ENCODE results near the gene EBF4.

Gene EBF4

GRCh38 chr20:2753461-2754040 is 61.0 kb downstream of the EBF4 start:
- Histone ChIP-seq H3K27me3 (ENCODE audit: control insufficient read depth, low read length) (peaks cover 48% of the 10 kb centered on the region), H3K36me3 (ENCODE audit: control insufficient read depth, low read length) (no peaks in the 10 kb centered on the region), H3F3A (ENCODE audit: control insufficient read depth, insufficient read depth) (peaks cover 3% of the 10 kb centered on the region), H3K79me2 (ENCODE audit: control insufficient read depth, low read length) (no peaks in the 10 kb centered on the region), H3K9me3 (ENCODE audit: control insufficient read depth, insufficient read depth, low read length) (no peaks in the 10 kb centered on the region), H3K27ac (ENCODE audit: low read depth, low read length) (no peak overlapping the region), H3K4me3 (ENCODE audit: low read length) (no peak overlapping the region), H3K9me2 (replicated peaks; ENCODE audit: control insufficient read depth, low read length) (no peaks in the 10 kb centered on the region), H4K20me1 (ENCODE audit: control insufficient read depth, insufficient read depth, low read depth, low read length) (no peaks in the 10 kb centered on the region), H3K4me1 (ENCODE audit: control insufficient read depth, low read length) (peaks cover 7% of the 10 kb centered on the region), H3K4me2 (ENCODE audit: low read length) (no peak overlapping the region)
- TF ChIP-seq CTCF (IDR thresholded peaks at IDR 0.05; ENCODE audit: low read depth, low read length, poor library complexity, severe bottlenecking) (no peak), EZH2phosphoT487 (IDR thresholded peaks at IDR 0.05; ENCODE audit: borderline replicate concordance, low read length) (no peak)

DNA sequence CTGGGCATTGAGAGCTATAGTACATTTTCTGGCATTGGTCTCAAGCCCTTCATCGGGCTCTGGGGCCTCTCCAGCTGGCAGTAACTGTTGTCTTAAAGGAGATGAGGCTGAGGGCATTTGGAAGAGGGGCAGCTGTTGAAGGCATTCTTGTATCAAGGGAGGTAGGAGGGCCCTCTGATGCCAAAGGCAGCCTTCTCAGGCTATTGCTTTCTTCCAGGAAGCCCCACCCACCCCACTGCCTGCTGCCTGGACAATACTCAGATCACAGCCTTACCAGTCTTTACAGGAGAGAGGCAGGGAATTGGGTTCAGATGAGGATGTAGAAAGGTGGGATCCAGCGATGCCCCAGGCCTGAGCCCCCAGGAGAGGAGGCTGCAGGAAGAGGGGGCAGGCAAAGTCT is 61.8 kb downstream of the EBF4 start:
- TF ChIP-seq EZH2phosphoT487 (IDR thresholded peaks at IDR 0.05; ENCODE audit: borderline replicate concordance, low read length) (no peak), CTCF (IDR thresholded peaks at IDR 0.05; ENCODE audit: low read depth, low read length, poor library complexity, severe bottlenecking) (no peak)
- no peaks in the 10 kb centered on the region for H4K20me1 ChIP-seq (ENCODE audit: control insufficient read depth, insufficient read depth, low read depth, low read length)
- H3K9me2 ChIP-seq (replicated peaks; ENCODE audit: control insufficient read depth, low read length) = no peaks in the 10 kb centered on the region
- no peak overlapping the region for H3K27ac ChIP-seq (ENCODE audit: low read depth, low read length)
- H3K79me2 ChIP-seq (ENCODE audit: control insufficient read depth, low read length) = no peaks in the 10 kb centered on the region
- H3K4me1 ChIP-seq (ENCODE audit: control insufficient read depth, low read length) = peaks cover 7% of the 10 kb centered on the region
- peaks cover 48% of the 10 kb centered on the region for H3K27me3 ChIP-seq (ENCODE audit: control insufficient read depth, low read length)
- H3K36me3 ChIP-seq (ENCODE audit: control insufficient read depth, low read length) = no peaks in the 10 kb centered on the region
- H3K4me2 ChIP-seq (ENCODE audit: low read length) = no peak overlapping the region
- H3K4me3 ChIP-seq (ENCODE audit: low read length) = no peak overlapping the region
- peaks cover 3% of the 10 kb centered on the region for H3F3A ChIP-seq (ENCODE audit: control insufficient read depth, insufficient read depth)
- no peaks in the 10 kb centered on the region for H3K9me3 ChIP-seq (ENCODE audit: control insufficient read depth, insufficient read depth, low read length)

DNA sequence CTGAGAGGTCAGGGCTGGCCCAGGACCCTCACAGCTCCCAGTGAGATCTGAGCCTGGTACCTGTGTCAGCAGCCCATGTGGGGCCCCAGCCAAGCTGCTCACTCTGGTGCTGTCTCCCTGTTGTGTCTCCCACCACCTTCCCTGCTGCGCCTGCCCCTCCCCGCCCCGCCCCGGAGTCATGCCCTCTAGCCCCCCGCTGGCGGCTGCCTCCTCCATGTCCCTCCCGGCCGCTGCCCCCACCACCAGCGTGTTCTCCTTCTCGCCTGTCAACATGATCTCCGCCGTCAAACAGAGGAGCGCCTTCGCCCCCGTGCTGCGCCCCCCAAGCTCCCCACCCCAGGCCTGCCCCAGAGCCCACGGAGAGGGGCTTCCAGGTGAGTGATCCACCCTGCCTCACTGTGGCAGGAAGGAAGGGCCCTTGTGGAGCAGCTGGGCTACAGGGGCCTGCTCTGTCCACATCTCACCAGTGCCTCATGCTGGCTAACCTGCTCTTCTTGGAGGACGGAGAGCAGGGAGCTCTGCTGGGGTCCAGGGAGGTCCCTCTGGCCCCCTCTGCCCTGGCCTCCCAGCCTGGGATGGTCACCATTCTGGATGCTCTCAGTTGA is 63.0 kb downstream of the EBF4 start:
- Histone ChIP-seq H3K79me2 (ENCODE audit: control insufficient read depth, low read length) (no peaks in the 10 kb centered on the region), H3K36me3 (ENCODE audit: control insufficient read depth, low read length) (no peaks in the 10 kb centered on the region), H3K4me1 (ENCODE audit: control insufficient read depth, low read length) (peaks cover 7% of the 10 kb centered on the region), H3K4me2 (ENCODE audit: low read length) (no peak overlapping the region), H3K27me3 (ENCODE audit: control insufficient read depth, low read length) (peaks cover 46% of the 10 kb centered on the region), H3K9me2 (replicated peaks; ENCODE audit: control insufficient read depth, low read length) (no peaks in the 10 kb centered on the region), H4K20me1 (ENCODE audit: control insufficient read depth, insufficient read depth, low read depth, low read length) (no peaks in the 10 kb centered on the region), H3K4me3 (ENCODE audit: low read length) (no peak overlapping the region), H3K9me3 (ENCODE audit: control insufficient read depth, insufficient read depth, low read length) (no peaks in the 10 kb centered on the region), H3F3A (ENCODE audit: control insufficient read depth, insufficient read depth) (peaks cover 3% of the 10 kb centered on the region), H3K27ac (ENCODE audit: low read depth, low read length) (no peak overlapping the region)
- TF ChIP-seq CTCF (IDR thresholded peaks at IDR 0.05; ENCODE audit: low read depth, low read length, poor library complexity, severe bottlenecking) (no peak), EZH2phosphoT487 (IDR thresholded peaks at IDR 0.05; ENCODE audit: borderline replicate concordance, low read length) (no peak)

All from DOHH2 (cell line).